ENCODE measurements around the gene NCOA3.
"Not testable (repeated sequence)": the region's sequence is repeated elsewhere in the genome, so short reads cannot be mapped to it uniquely, and the experiment has no call there.

The NCOA3 gene

GRCh38 chr20:47468290-47469050 is 33.2 kb upstream of the NCOA3 start:
- DNase-seq, result no peak

- DNase-seq, result no peak
Observed at GRCh38 chr20:47475419-47476044, 26.2 kb upstream of the NCOA3 start.

DNA sequence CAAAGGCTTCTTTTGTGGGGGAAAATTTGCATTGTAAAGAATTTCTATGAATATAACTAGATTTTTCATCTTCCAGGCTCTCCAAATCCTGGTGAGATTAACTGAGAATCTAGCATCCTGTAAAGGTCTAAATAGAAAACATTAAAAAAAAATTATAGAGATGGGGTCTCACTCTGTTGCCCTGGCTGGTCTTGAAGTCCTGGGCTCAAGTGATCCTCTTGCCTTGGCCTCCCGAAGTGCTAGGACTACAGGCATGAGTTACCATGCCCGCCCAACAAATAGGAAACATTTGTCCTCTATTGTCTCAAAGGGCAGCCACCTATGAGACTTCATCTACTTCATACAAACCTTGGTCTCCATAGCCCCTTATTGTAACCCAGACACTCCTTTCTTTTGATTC is 25.2 kb upstream of the NCOA3 start:
- DNase-seq, result no peak

- DNase-seq, result no peak
Observed at GRCh38 chr20:47479093-47479492, 22.6 kb upstream of the NCOA3 start.

DNA sequence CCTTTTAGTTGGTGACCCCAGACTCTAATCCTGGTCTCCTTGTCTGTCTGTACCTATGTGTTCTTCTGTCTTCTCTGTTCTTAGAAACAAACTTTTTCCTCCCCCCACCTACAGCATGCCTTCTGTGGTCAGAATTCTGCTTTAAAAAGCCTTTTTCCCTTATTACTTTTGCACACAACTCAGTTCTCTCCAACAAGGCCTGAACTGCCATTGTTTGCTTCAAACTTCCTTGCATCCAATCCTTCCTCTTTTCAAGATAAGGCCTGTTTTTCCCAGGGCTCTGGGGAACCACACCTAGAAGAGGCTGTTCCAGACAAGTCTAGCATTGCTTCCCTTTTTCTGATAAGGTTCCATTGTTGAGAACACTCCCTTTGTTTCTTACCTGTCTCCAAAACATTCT is 22.2 kb upstream of the NCOA3 start:
- DNase-seq, result no peak

DNA sequence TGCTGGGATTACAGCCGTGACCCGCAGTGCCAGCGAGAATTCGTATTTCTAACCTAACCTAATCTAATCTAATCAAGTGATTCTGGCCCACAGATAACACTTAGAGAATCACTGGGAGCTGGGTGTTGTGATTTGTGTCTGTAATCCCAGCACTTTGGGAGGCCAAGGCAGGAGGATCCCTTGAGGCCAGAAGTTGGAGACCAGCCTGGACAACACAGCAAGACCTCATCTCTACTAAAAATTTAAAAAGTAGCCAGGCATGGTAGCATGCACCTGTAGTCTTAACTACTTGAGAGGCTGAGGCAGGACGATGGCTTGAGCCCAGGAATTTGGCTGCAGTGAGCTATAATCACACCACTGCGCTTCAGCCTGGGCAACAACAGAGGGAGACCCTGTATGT is 21.4 kb upstream of the NCOA3 start:
- no peak for DNase-seq

- DNase-seq, result no peak
Observed at GRCh38 chr20:47480705-47481104, 21.0 kb upstream of the NCOA3 start.

DNA sequence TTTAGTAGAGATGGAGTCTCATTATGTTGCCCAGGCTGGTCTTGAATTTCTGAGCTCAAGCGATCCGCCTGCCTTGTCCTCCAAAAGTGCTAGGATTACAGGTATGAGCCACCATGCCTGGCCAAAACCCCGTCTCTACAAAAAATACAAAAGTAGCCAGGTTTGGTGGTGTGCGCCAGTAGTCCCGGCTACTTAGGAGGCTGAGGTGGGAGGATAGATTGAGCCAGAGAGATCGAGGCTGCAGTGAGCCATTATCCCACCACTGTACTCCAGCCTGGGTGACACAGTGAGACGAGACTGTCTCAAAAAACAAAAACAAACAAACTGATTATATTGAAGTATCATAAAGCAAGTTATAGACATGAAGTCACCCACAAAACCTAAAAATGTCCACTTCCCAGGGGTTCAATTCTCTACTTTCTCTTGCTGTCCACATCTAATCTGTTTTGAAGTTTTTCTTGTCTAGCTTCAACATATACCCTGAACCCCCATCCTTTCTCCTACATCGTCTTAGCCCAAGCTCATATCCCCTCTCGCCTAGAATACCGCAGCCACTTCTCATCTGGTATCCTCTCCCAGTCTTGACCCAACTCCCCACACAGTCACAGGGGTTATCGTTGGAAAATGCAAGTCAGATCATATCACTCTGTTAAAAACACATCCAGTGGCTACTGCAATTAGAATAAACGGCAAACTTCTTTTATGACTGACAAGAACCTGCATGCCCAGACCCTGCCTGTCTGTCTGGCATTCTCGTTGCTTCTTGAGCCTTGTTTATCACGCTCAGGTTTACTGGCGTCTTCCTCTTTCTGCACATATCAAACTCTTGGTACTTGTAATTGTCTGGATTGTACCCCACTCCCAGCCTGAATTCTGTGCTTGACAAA is 20.1 kb upstream of the NCOA3 start:
- DNase-seq, result no peak

- no peak for DNase-seq
Observed at GRCh38 chr20:47482705-47483104, 19.0 kb upstream of the NCOA3 start.

DNA sequence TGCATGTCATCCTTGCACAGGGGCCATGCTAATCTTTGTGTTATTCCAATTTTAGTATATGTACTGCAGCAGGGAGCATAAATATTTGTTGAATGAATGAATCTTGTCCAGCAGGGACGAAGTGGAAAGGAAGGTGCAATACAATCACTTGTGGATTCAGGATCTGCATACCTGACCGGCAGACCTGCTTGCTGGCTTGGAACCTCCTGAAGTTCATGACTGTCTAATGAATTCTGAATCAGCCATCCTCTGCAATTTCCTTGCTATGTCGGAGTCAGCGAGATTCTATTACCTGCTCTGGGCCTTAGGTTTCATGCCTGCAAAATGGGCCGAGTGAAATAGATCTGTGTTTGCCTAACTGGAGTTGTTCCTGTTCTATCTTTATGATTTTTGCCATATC is 17.4 kb upstream of the NCOA3 start:
- no peak for DNase-seq

DNA sequence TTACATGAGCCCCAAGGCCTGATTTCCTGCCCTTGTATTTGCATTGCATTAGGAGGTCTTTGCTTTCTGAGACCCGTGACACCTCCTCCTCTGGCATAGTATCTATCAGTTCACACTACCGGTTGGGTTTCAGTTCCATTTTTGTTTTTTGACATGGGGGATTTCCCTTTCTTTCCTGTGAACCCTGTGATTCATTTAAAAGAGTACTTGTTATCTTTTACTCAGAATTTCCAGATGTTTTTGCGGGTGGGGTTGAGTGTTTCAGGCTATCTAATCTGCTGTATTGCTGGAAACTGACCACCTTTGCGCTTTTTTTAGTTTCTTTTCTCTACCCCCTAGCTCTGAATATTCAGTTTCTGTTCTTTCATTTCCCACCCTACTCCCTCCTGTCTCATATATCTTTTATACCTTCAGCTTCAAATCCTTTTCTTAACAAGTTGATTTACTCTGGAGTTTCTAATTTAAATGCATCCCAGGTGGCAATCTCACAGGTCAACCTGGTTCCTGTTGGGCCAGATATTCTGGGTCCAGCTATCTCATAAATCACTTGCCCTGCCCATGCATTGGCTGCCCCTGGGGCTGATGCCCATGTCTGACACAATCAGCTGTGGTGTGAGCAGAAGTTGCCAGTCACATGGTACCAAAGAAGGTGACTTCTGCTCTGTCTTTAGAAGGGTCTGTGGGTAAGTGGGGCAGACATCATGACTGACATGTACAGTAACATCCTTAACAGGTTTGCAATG is 14.3 kb upstream of the NCOA3 start:
- peak; percentile 83 for DNase-seq

DNA sequence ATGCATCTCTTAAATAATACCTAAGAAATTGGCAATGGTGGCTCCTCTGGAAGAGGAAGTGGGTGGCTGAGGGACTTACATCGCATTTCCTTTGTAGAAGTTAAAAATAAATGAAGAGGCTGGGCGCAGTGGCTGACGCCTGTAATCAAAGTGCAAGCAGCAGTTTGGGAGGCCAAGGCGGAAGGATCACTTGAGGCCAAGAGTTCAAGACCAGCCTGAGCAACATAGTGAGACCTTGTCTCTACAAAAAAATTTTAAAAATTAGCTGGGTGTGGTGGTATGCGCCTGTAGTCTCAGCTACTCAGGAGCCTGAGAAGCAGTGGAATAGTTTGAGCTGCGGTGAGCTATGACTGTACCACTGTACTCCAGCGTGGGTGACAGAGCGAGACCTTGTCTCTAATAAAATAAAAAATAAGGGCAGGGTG is 12.2 kb upstream of the NCOA3 start:
- peak; percentile 75 for DNase-seq

GRCh38 chr20:47490795-47491194 is 10.9 kb upstream of the NCOA3 start:
- DNase-seq, result no peak

- DNase-seq, result no peak
Observed at GRCh38 chr20:47492284-47492683, 9.4 kb upstream of the NCOA3 start.

DNA sequence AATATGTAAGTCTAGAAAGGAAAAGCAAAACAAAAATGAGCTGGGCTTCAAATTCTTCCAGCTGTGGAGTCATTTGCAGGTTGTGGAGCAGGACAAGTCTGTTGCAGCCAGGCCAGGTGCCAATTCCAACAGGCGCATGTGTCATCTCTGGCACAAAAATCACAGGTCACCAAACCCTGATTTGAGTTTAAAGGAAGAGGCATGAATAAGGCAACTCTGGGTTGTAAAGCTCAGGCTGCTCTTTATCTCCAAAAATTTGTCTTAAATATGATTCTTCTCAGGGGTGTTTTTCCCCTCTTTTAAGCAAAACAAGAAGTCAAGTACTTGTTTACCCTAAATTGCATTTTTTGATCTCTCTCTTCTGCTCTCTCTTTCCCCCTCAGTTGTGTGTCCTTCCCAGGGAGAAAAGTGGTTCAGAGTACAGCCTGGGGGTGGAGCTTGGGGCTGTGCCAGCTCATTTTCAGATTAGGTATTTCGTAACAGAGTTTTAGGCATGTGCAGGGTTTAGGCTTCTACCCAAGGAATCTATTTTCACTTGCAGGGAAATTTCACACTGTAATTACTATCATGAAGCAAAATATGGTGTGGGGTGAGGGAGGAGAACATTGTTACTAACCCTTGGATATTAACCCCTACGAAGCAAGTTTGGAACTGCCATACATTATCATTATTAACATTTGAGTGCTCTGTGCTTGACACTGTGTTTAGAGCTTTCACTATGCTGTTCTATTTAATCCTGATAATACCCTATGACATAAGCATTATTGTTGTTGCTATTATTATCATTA is 8.3 kb upstream of the NCOA3 start:
- peak; percentile 82 for DNase-seq

DNA sequence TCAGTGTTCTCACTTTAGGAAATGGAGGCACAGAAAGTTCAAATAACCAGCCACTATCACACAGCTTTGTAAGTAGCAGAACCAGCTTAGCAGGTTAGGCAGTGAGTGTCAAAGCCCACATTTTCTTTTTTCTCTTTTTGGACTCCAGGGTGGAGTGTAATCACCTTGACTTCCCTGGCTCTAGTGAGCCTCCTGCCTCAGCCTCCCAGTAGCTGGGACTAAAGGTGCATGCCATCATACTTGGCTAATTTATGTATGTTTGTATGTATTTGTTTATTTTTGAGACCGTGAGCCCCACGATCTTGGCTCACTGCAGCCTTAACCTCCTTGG is 7.8 kb upstream of the NCOA3 start:
- DNase-seq, result no peak

- DNase-seq, result not testable (repeated sequence)
Observed at GRCh38 chr20:47494606-47495005, 7.1 kb upstream of the NCOA3 start.

GRCh38 chr20:47496118-47496517 is 5.6 kb upstream of the NCOA3 start:
- DNase-seq, result no peak

DNA sequence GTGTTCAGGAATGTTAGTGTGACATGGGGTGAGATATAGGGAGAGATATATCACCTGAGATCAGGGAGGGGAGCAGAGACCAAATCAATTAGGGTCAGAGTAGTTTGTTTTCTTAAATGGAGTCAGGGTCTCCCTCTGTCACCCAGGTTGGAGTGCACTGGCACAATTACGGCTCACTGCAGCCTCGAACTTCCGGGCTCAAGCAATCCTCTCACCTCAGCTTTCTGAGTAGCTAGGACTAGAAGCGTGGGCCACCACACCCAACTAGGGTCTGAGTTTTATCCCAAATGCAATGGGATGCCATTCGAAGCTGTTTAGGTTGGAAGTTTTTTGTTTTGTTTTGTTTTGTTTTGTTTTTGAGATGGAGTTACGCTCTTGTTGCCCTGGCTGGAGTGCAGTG is 3.1 kb upstream of the NCOA3 start:
- no peak for DNase-seq

DNA sequence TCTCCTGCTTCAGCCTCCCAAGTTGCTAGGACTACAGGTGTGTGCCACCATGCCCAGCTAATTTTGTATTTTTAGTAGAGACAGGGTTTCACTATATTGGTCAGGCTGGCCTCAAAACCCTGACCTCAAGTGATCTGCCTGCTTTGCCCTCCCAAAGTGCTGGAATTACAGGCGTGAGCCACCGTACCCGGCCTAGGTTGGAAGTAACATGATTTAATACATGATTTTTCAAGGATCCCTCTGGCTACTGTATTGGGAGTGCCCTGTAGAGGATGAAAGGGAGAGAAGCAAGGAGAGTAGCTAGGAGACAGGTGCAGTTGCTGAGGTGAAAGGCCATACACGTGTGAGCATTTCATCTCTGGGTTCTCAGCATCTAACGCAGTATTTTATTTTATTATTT is 2.6 kb upstream of the NCOA3 start:
- no peak for DNase-seq

DNA sequence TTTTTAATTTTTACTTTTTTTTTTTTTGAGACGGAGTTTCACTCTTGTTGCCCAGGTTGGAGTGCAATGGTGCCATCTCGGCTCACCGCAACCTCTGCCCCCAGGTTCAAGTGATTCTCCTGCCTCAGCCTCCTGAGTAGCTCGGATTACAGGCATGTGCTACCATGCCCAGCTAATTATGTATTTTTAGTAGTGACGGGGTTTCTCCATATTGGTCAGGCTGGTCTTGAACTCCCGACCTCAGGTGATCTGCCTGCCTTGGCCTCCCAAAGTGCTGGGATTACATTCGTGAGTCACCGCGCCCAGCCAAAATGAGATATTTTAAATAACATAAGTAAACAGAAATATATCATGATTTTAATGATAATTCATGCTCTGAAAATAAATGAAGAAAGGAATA is 1.6 kb upstream of the NCOA3 start:
- DNase-seq, result not testable (repeated sequence)

- DNase-seq, result no peak
Observed at GRCh38 chr20:47500554-47500953, 1.1 kb upstream of the NCOA3 start.
